ENCODE measurements around the gene COG7. TPM values are rescaled to one million over a fixed set of nuclear protein-coding genes. Genes with fewer than 3 reads are reported as not detected.

Gene COG7
- total and polyA plus RNA-seq, 2 donors (not counting 3 experiments of a cell fraction or from before 2014, with no cell fraction given), result 24.1 to 42.0 TPM

- no peaks in the 10 kb centered on the region for H4K20me1 ChIP-seq (replicated peaks; ENCODE audit: control insufficient read depth, extremely low read depth, insufficient read depth, low read length)
- H3K4me3 ChIP-seq (replicated peaks in 1 of 3; ENCODE audit: insufficient read depth in 1 of 3, low read depth in 1 of 3, low read length in 3 of 3), result no peak overlapping the region
- H2AFZ ChIP-seq (ENCODE audit: low read depth, low read length), result no peak overlapping the region
- no peaks in the 10 kb centered on the region for H3K9me1 ChIP-seq (replicated peaks; ENCODE audit: control insufficient read depth, extremely low read depth, insufficient read depth, low read length)
- no peak overlapping the region for H3K27ac ChIP-seq (ENCODE audit: insufficient read depth, low read depth, low read length)
- dilution Hi-C loops (cut with MboI; ENCODE audit: extremely low pct_ligation_motif_present, low sequenced_read_pairs), result no loop called here
- no peak for TF ChIP-seq POLR2AphosphoS5 (IDR thresholded peaks at IDR 0.05; ENCODE audit: insufficient read depth, low read depth, low read length)
- TF ChIP-seq MAX (IDR thresholded peaks at IDR 0.05; ENCODE audit: insufficient read depth, insufficient read length), result no peak
- TF ChIP-seq JUN (IDR thresholded peaks at IDR 0.05; ENCODE audit: borderline replicate concordance, insufficient read depth, insufficient read length, low read depth), result no peak
- TF ChIP-seq, protein P1, sequence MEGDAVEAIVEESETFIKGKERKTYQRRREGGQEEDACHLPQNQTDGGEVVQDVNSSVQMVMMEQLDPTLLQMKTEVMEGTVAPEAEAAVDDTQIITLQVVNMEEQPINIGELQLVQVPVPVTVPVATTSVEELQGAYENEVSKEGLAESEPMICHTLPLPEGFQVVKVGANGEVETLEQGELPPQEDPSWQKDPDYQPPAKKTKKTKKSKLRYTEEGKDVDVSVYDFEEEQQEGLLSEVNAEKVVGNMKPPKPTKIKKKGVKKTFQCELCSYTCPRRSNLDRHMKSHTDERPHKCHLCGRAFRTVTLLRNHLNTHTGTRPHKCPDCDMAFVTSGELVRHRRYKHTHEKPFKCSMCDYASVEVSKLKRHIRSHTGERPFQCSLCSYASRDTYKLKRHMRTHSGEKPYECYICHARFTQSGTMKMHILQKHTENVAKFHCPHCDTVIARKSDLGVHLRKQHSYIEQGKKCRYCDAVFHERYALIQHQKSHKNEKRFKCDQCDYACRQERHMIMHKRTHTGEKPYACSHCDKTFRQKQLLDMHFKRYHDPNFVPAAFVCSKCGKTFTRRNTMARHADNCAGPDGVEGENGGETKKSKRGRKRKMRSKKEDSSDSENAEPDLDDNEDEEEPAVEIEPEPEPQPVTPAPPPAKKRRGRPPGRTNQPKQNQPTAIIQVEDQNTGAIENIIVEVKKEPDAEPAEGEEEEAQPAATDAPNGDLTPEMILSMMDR (IDR thresholded peaks at IDR 0.05; ENCODE audit: extremely low read depth in 1 of 2, insufficient read depth in 1 of 2, low read depth in 1 of 2, low read length in 2 of 2), result no peak
- TF ChIP-seq EZH2 (IDR thresholded peaks at IDR 0.05; ENCODE audit: borderline replicate concordance, low read depth, low read length, severe bottlenecking), result no peak
- no peak for TF ChIP-seq MYC (IDR thresholded peaks at IDR 0.05; ENCODE audit: low read depth, low read length)
- intact Hi-C loops (cut with micrococcal nuclease), result no loop called here
- peaks cover 0 to 2% of the 10 kb centered on the region in 2 experiments for H3K36me3 ChIP-seq (ENCODE audit: control insufficient read depth in 2 of 2, extremely low read depth in 1 of 2, insufficient read depth in 2 of 2, low read length in 2 of 2)
- no peak overlapping the region for H3K4me2 ChIP-seq (ENCODE audit: insufficient read depth, low read length)
- DNase-seq (ENCODE audit: low read depth, low spot score) (no peak), FAIRE-seq (no peak)
- no peak overlapping the region for H3K9ac ChIP-seq (replicated peaks; ENCODE audit: extremely low read depth, insufficient read depth, low read length)
- no peaks in the 10 kb centered on the region for H3K4me1 ChIP-seq (ENCODE audit: control insufficient read depth, extremely low read depth, insufficient read depth, low read length)
- no peaks in the 10 kb centered on the region for H3K27me3 ChIP-seq (ENCODE audit: control insufficient read depth in 2 of 2, insufficient read depth in 2 of 2, low read length in 2 of 2)
- POLR2A ChIA-PET, result no interaction called here
- H3K79me2 ChIP-seq (ENCODE audit: control insufficient read depth, insufficient read depth, low read length), result no peaks in the 10 kb centered on the region
- no TSS peak for BruUV-seq (replicated peaks)
- CTCF ChIA-PET, result no interaction called here
- H3K9me3 ChIP-seq (replicated peaks; ENCODE audit: control insufficient read depth, insufficient read depth, low read length), result no peaks in the 10 kb centered on the region
Observed at GRCh38 chr16:23385441-23385840, 67.5 kb downstream of the COG7 start.
